ENCODE data around the gene CLVS2.

The CLVS2 gene

GRCh38 chr6:123009059-123009458, 13.0 kb downstream of the CLVS2 start:
- no peak for DNase-seq
- H3K27me3 ChIP-seq, result no peaks in the 10 kb centered on the region
- no peaks in the 10 kb centered on the region for H3K4me1 ChIP-seq
- intact Hi-C loops (cut with DNase I; ENCODE audit: low total_unique reads), result no loop called here
- no peak overlapping the region for H3K27ac ChIP-seq
- TF ChIP-seq CTCF (IDR thresholded peaks at IDR 0.05), result no peak
- H3K9me3 ChIP-seq, result no peaks in the 10 kb centered on the region
- H3K36me3 ChIP-seq, result no peaks in the 10 kb centered on the region
- H3K4me3 ChIP-seq, result no peak overlapping the region

- TF ChIP-seq CTCF (IDR thresholded peaks at IDR 0.05), result no peak
Observed at GRCh38 chr6:123014835-123015234, 18.8 kb downstream of the CLVS2 start.

GRCh38 chr6:123016431-123017103, 20.5 kb downstream of the CLVS2 start:
- Histone ChIP-seq H3K27ac (no peak overlapping the region), H3K4me3 (no peak overlapping the region), H3K27me3 (no peaks in the 10 kb centered on the region), H3K9me3 (no peaks in the 10 kb centered on the region), H3K4me1 (no peaks in the 10 kb centered on the region), H3K36me3 (no peaks in the 10 kb centered on the region)
- TF ChIP-seq CTCF (IDR thresholded peaks at IDR 0.05), result no peak
- no peak for DNase-seq
- intact Hi-C loops (cut with DNase I; ENCODE audit: low total_unique reads), result no loop called here

More at GRCh38 chr6:123014835-123015234, 18.8 kb downstream of the CLVS2 start:
- DNase-seq, result no peak
- no peaks in the 10 kb centered on the region for H3K9me3 ChIP-seq
- H3K27ac ChIP-seq, result no peak overlapping the region
- intact Hi-C loops (cut with DNase I; ENCODE audit: low total_unique reads), result no loop called here
- H3K4me1 ChIP-seq, result no peaks in the 10 kb centered on the region
- no peaks in the 10 kb centered on the region for H3K36me3 ChIP-seq
- no peak overlapping the region for H3K4me3 ChIP-seq
- H3K27me3 ChIP-seq, result no peaks in the 10 kb centered on the region

- no peaks in the 10 kb centered on the region for H3K36me3 ChIP-seq
- H3K27ac ChIP-seq, result no peak overlapping the region
- H3K4me1 ChIP-seq, result no peaks in the 10 kb centered on the region
- intact Hi-C loops (cut with DNase I; ENCODE audit: low total_unique reads), result no loop called here
- H3K27me3 ChIP-seq, result no peaks in the 10 kb centered on the region
- H3K9me3 ChIP-seq, result no peaks in the 10 kb centered on the region
- no peak overlapping the region for H3K4me3 ChIP-seq
- no peak for TF ChIP-seq CTCF (IDR thresholded peaks at IDR 0.05)
- DNase-seq, result no peak
Observed at GRCh38 chr6:123017104-123017682, 21.2 kb downstream of the CLVS2 start.

GRCh38 chr6:123022975-123023374, 26.9 kb downstream of the CLVS2 start:
- Histone ChIP-seq H3K4me1 (no peaks in the 10 kb centered on the region), H3K27me3 (no peaks in the 10 kb centered on the region), H3K4me3 (no peak overlapping the region), H3K9me3 (no peaks in the 10 kb centered on the region), H3K36me3 (no peaks in the 10 kb centered on the region), H3K27ac (no peak overlapping the region)
- intact Hi-C loops (cut with DNase I; ENCODE audit: low total_unique reads), result no loop called here
- no peak for DNase-seq
- no peak for TF ChIP-seq CTCF (IDR thresholded peaks at IDR 0.05)
